HG02970 (cell line): ENCODE measurements around the gene PLCB4.
"Not testable (repeated sequence)": the region's sequence is repeated elsewhere in the genome, so short reads cannot be mapped to it uniquely, and the experiment has no call there.

Experiments
- ATAC-seq: cut with Tn5 transposase; IDR thresholded peaks from one replicate; pipeline ENCODE4 v1.9.1; 2021; ENCODE audit warnings: mild to moderate bottlenecking, moderate library complexity, moderate number of reproducible peaks; ENCODE audit not compliant: unreplicated experiment, low FRiP score

The PLCB4 gene

GRCh38 chr20:9068841-9069663 lies at the start of gene PLCB4:
Gene PLCB4 (plus strand): TSS chr20:9069087. CDS start chr20:9307815, 238,728 bp downstream.
- ATAC-seq: no peak

- ATAC-seq: no peak
Measured at GRCh38 chr20:9019833-9020232, 49.1 kb upstream of the PLCB4 start.

GRCh38 chr20:9021216-9021615 lies 47.7 kb upstream of the PLCB4 start:
- no peak for ATAC-seq

- ATAC-seq: no peak
Measured at GRCh38 chr20:9021699-9022098, 47.2 kb upstream of the PLCB4 start.

- ATAC-seq: no peak
Measured at GRCh38 chr20:9022376-9022775, 46.5 kb upstream of the PLCB4 start.

GRCh38 chr20:9024606-9025005 lies 44.3 kb upstream of the PLCB4 start:
- ATAC-seq: no peak

GRCh38 chr20:9025011-9025410 lies 43.9 kb upstream of the PLCB4 start:
- ATAC-seq: no peak

- no peak for ATAC-seq
Measured at GRCh38 chr20:9025643-9026042, 43.2 kb upstream of the PLCB4 start.

- ATAC-seq: no peak
Measured at GRCh38 chr20:9027626-9028025, 41.3 kb upstream of the PLCB4 start.

GRCh38 chr20:9028419-9028818 lies 40.5 kb upstream of the PLCB4 start:
- no peak for ATAC-seq

- no peak for ATAC-seq
Measured at GRCh38 chr20:9031991-9032390, 36.9 kb upstream of the PLCB4 start.

GRCh38 chr20:9032758-9033157 lies 36.1 kb upstream of the PLCB4 start:
- no peak for ATAC-seq

GRCh38 chr20:9035126-9035525 lies 33.8 kb upstream of the PLCB4 start:
- no peak for ATAC-seq

GRCh38 chr20:9036593-9036992 lies 32.3 kb upstream of the PLCB4 start:
- ATAC-seq: no peak

GRCh38 chr20:9038791-9039535 lies 29.9 kb upstream of the PLCB4 start:
- no peak for ATAC-seq

- no peak for ATAC-seq
Measured at GRCh38 chr20:9040863-9041524, 27.9 kb upstream of the PLCB4 start.

- ATAC-seq: no peak
Measured at GRCh38 chr20:9043364-9043763, 25.5 kb upstream of the PLCB4 start.

- not testable (repeated sequence) for ATAC-seq
Measured at GRCh38 chr20:9047928-9048327, 21.0 kb upstream of the PLCB4 start.

- ATAC-seq: no peak
Measured at GRCh38 chr20:9051508-9051907, 17.4 kb upstream of the PLCB4 start.

- ATAC-seq: no peak
Measured at GRCh38 chr20:9052136-9052535, 16.8 kb upstream of the PLCB4 start.

GRCh38 chr20:9053108-9053507 lies 15.8 kb upstream of the PLCB4 start:
- no peak for ATAC-seq
